Upper lobe of left lung (tissue), 4 donors: ENCODE data around the gene OR10H5.

Source experiments
- EP300 ChIP-seq, 4 donors: sonication (generic); formaldehyde crosslinking; IDR thresholded peaks; one replicate each; pipeline ENCODE4 v1.5.1; 2017; ENCODE audit warnings: antibody characterized with exemption in 4 of 4, control low read depth in 2 of 4
- TF ChIP-seq, protein P1 (sequence below), 6 experiments: fragments of 450-650 bp in 4 of 6; fragments of 200-600 bp in 2 of 6; sonication (generic) in 2 of 6; IDR thresholded peaks; one replicate each; pipeline ENCODE4 v1.5.1; 2016 to 2019; ENCODE audit warnings: antibody characterized with exemption in 6 of 6

DNA sequence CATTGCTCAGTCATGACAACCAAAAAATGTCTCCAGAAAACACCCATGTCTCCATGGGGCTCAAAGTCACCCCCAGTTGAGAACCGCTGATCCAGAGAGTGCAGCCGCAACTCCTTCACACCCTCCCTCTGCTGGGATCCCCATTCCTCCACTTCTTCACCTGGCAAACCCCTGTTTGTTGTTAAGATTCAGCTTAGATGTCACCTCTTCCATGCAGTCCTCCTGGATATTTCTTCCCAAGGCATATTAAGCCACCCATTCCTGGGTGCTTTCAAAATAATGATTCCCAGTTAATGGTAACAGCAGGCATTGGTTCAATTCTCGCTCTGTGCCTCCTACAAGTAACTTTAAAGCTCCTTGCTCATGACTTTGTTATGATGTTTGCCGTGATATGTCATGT, 24.0 kb downstream of the OR10H5 start:
- TF ChIP-seq EP300 (IDR thresholded peaks at IDR 0.05), result no peak
- TF ChIP-seq, protein P1, sequence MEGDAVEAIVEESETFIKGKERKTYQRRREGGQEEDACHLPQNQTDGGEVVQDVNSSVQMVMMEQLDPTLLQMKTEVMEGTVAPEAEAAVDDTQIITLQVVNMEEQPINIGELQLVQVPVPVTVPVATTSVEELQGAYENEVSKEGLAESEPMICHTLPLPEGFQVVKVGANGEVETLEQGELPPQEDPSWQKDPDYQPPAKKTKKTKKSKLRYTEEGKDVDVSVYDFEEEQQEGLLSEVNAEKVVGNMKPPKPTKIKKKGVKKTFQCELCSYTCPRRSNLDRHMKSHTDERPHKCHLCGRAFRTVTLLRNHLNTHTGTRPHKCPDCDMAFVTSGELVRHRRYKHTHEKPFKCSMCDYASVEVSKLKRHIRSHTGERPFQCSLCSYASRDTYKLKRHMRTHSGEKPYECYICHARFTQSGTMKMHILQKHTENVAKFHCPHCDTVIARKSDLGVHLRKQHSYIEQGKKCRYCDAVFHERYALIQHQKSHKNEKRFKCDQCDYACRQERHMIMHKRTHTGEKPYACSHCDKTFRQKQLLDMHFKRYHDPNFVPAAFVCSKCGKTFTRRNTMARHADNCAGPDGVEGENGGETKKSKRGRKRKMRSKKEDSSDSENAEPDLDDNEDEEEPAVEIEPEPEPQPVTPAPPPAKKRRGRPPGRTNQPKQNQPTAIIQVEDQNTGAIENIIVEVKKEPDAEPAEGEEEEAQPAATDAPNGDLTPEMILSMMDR (IDR thresholded peaks at IDR 0.05), result no peak
